Measurements from ENCODE around the gene MYO9A.

- TF ChIP-seq PRDM4 (tag by site-specific recombination; IDR thresholded peaks at IDR 0.05) (no peak), KLF9 (tag by site-specific recombination; IDR thresholded peaks at IDR 0.05; ENCODE audit: low read depth) (no peak), CTCF (tag by site-specific recombination; IDR thresholded peaks at IDR 0.05) (no peak), BCL11A (tag by site-specific recombination; IDR thresholded peaks at IDR 0.05; ENCODE audit: low read depth) (no peak), ELK4 (IDR thresholded peaks at IDR 0.05; ENCODE audit: borderline replicate concordance, low read depth, low read length) (no peak), ZBTB7A (tag by site-specific recombination; IDR thresholded peaks at IDR 0.05; ENCODE audit: low read depth) (no peak), ZNF521 (tag by site-specific recombination; IDR thresholded peaks at IDR 0.05) (no peak)
Observed at GRCh38 chr15:71781965-71782265, 336.0 kb downstream of the MYO9A start.
